ENCODE results near the gene KDM8. TPM values are rescaled to one million over a fixed set of nuclear protein-coding genes. Genes with fewer than 3 reads are reported as not detected.

The KDM8 gene
- total RNA-seq, 2 experiments from 2014 or later: 14.8 to 18.2 TPM

DNA sequence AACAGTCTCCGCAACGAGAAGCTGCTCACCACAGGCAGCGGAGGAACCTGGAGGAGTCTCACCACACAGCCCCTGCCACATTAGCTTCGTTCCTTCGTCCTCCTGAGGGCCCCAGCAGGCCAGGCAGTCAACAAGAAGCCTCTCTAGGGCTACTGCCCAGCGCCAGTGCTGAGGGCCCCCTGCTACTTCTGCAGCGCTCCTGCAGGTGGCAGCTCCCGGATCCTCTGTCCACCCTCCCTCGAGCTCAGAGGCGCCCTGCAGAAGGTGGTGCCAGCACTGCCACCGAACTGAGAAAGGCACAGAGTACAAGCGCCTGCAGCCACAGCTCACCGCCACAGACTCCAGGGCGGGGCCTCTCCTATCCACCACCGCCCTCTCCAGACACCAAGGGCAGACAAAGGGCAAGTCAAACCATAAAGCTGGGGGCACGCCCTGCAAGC lies 27.3 kb downstream of the KDM8 start:
- ATAC-seq: peak; percentile 54
- H3K27ac Mint-ChIP-seq: peak overlapping the region; percentile 84
- H3K4me3 Mint-ChIP-seq: peak overlapping the region; percentile 29
- CTCF ChIA-PET: interaction anchor here (0.8 to 8.1 kb wide), 18 partner anchors 9 to 232 kb away, joined by 3 to 116 read pairs (median 4); partner anchors contain the start of gene KDM8
- no peaks in the 10 kb centered on the region for H3K27me3 Mint-ChIP-seq
- peak; percentile 90 for DNase-seq
- peaks cover 26% of the 10 kb centered on the region for H3K36me3 Mint-ChIP-seq
- no peaks in the 10 kb centered on the region for H3K9me3 Mint-ChIP-seq (ENCODE audit: low read depth)
- peaks cover 85% of the 10 kb centered on the region for H3K4me1 Mint-ChIP-seq

DNA sequence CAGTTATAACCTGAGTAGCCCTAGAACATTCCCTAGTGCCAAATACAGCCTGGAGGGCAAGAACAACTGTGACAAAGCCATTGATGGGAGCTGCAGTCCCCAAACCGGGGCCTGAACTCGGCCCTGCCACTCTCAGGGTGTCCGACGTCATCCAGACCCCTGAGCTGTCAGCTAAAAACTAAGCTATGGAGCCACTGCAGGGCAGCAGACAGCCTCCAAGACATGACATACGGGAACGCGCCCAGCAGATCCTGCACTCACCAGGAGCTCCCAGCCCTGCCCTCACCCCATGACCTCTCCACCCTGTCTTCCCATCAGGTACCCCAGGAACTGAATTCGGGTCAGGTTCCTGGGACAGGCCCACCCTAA lies 28.4 kb downstream of the KDM8 start:
- H3K27ac Mint-ChIP-seq: peak overlapping the region; percentile 84
- ATAC-seq: no peak
- H3K9me3 Mint-ChIP-seq (ENCODE audit: low read depth): no peaks in the 10 kb centered on the region
- peak overlapping the region; percentile 42 for H3K4me3 Mint-ChIP-seq
- CTCF ChIA-PET: interaction anchor here (0.8 to 8.1 kb wide), 11 partner anchors 10 to 225 kb away, joined by 3 to 116 read pairs (median 6); no protein-coding TSS in a partner anchor
- peaks cover 82% of the 10 kb centered on the region for H3K4me1 Mint-ChIP-seq
- H3K36me3 Mint-ChIP-seq: peaks cover 23% of the 10 kb centered on the region
- no peaks in the 10 kb centered on the region for H3K27me3 Mint-ChIP-seq
- DNase-seq: no peak

- CTCF ChIA-PET: interaction anchor here (0.7 to 8.1 kb wide), 14 partner anchors 10 to 224 kb away, joined by 3 to 116 read pairs (median 6); no protein-coding TSS in a partner anchor
- peaks cover 26% of the 10 kb centered on the region for H3K36me3 Mint-ChIP-seq
- peak; percentile 56 for DNase-seq
- no peaks in the 10 kb centered on the region for H3K9me3 Mint-ChIP-seq (ENCODE audit: low read depth)
- no peak for ATAC-seq
- peak overlapping the region; percentile 42 for H3K4me3 Mint-ChIP-seq
- H3K27me3 Mint-ChIP-seq: no peaks in the 10 kb centered on the region
- peak overlapping the region; percentile 84 for H3K27ac Mint-ChIP-seq
- peaks cover 82% of the 10 kb centered on the region for H3K4me1 Mint-ChIP-seq
Measured at GRCh38 chr16:27232061-27232900, 29.0 kb downstream of the KDM8 start.

GRCh38 chr16:27232901-27233625 lies 29.7 kb downstream of the KDM8 start:
- H3K4me3 Mint-ChIP-seq: no peak overlapping the region
- H3K27ac Mint-ChIP-seq: peak overlapping the region; percentile 84
- ATAC-seq (no peak), DNase-seq (no peak)
- peaks cover 27% of the 10 kb centered on the region for H3K36me3 Mint-ChIP-seq
- no peaks in the 10 kb centered on the region for H3K27me3 Mint-ChIP-seq
- peaks cover 86% of the 10 kb centered on the region for H3K4me1 Mint-ChIP-seq
- H3K9me3 Mint-ChIP-seq (ENCODE audit: low read depth): no peaks in the 10 kb centered on the region
- CTCF ChIA-PET: interaction anchor here (0.7 to 8.1 kb wide), 12 partner anchors 12 to 221 kb away, joined by 3 to 116 read pairs (median 6); no protein-coding TSS in a partner anchor

- no peak for ATAC-seq
- DNase-seq: no peak
- H3K9me3 Mint-ChIP-seq (ENCODE audit: low read depth): no peaks in the 10 kb centered on the region
- H3K27me3 Mint-ChIP-seq: no peaks in the 10 kb centered on the region
- CTCF ChIA-PET: interaction anchor here (0.7 to 8.1 kb wide), 27 partner anchors 9 to 225 kb away, joined by 3 to 116 read pairs (median 9); partner anchors contain the start of gene KDM8
- H3K36me3 Mint-ChIP-seq: peaks cover 28% of the 10 kb centered on the region
- peaks cover 90% of the 10 kb centered on the region for H3K4me1 Mint-ChIP-seq
- H3K27ac Mint-ChIP-seq: peak overlapping the region; percentile 94
- H3K4me3 Mint-ChIP-seq: no peak overlapping the region
Measured at GRCh38 chr16:27233731-27234130, 30.4 kb downstream of the KDM8 start.

DNA sequence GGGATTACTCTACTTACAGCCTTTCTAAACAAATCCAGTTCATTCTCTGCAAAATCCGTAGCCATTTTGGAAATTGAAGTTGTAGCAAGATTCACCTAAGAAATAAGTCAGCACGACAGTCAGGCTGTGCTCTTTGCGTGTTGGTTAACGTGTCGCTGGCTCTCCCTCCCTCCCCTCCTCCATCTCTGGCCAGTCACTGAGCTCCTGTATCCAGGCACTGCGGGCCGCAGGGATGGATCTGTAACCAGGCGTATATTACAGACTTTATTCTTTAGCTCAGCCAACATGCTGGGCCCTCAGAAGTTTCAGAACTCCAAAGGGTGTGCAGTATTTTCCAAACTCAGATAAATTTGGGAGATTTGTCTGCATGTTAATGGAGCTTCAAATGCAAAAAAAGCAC lies 30.8 kb downstream of the KDM8 start:
- H3K36me3 Mint-ChIP-seq: peaks cover 28% of the 10 kb centered on the region
- H3K4me3 Mint-ChIP-seq: no peak overlapping the region
- peak overlapping the region; percentile 94 for H3K27ac Mint-ChIP-seq
- CTCF ChIA-PET: interaction anchor here (0.7 to 8.1 kb wide), 36 partner anchors 10 to 229 kb away, joined by 3 to 116 read pairs (median 9); partner anchors contain the start of gene KDM8
- H3K9me3 Mint-ChIP-seq (ENCODE audit: low read depth): no peaks in the 10 kb centered on the region
- H3K27me3 Mint-ChIP-seq: no peaks in the 10 kb centered on the region
- ATAC-seq (no peak), DNase-seq (no peak)
- peaks cover 90% of the 10 kb centered on the region for H3K4me1 Mint-ChIP-seq

GRCh38 chr16:27234603-27235002 lies 31.3 kb downstream of the KDM8 start:
- Mint-ChIP-seq H3K27me3 (no peaks in the 10 kb centered on the region), H3K9me3 (ENCODE audit: low read depth) (no peaks in the 10 kb centered on the region), H3K4me3 (peak overlapping the region; percentile 62), H3K27ac (peak overlapping the region; percentile 94), H3K4me1 (peaks cover 88% of the 10 kb centered on the region), H3K36me3 (peaks cover 28% of the 10 kb centered on the region)
- ATAC-seq (no peak), DNase-seq (no peak)
- CTCF ChIA-PET: interaction anchor here (0.6 to 8.1 kb wide), 44 partner anchors 10 to 228 kb away, joined by 3 to 116 read pairs (median 8); partner anchors contain the start of genes KDM8 and NSMCE1

- CTCF ChIA-PET: interaction anchor here (0.6 to 8.1 kb wide), 45 partner anchors 10 to 227 kb away, joined by 3 to 116 read pairs (median 7); partner anchors contain the start of genes KDM8 and NSMCE1
- no peaks in the 10 kb centered on the region for H3K9me3 Mint-ChIP-seq (ENCODE audit: low read depth)
- peak; percentile 97 for DNase-seq
- H3K36me3 Mint-ChIP-seq: peaks cover 28% of the 10 kb centered on the region
- no peaks in the 10 kb centered on the region for H3K27me3 Mint-ChIP-seq
- peak overlapping the region; percentile 62 for H3K4me3 Mint-ChIP-seq
- H3K27ac Mint-ChIP-seq: peak overlapping the region; percentile 94
- ATAC-seq: peak; percentile 67
- peaks cover 88% of the 10 kb centered on the region for H3K4me1 Mint-ChIP-seq
Measured at GRCh38 chr16:27235055-27235937, 32.0 kb downstream of the KDM8 start.

DNA sequence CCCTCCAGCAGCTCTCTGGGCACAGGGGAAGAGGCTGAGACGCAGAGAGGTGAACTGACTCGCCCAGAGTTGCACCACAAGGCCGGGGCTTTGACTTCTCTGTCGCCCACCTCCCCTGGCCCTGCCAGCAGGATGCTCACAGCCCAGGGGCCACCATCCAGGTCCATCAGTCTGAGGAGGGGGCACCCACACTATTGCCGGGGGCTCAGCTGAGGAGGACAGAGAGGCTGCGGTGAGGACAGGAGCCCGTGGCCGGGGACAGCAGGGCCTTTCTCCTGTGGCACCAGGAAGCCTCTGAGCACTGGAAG lies 32.6 kb downstream of the KDM8 start:
- H3K36me3 Mint-ChIP-seq: peaks cover 23% of the 10 kb centered on the region

GRCh38 chr16:27236635-27237218 lies 33.4 kb downstream of the KDM8 start:
- Mint-ChIP-seq H3K4me3 (peak overlapping the region; percentile 53), H3K27ac (peak overlapping the region; percentile 94), H3K36me3 (peaks cover 21% of the 10 kb centered on the region), H3K9me3 (ENCODE audit: low read depth) (no peaks in the 10 kb centered on the region), H3K4me1 (peaks cover 78% of the 10 kb centered on the region), H3K27me3 (no peaks in the 10 kb centered on the region)
- no peak for DNase-seq
- CTCF ChIA-PET: interaction anchor here (0.5 to 8.1 kb wide), 18 partner anchors 8 to 170 kb away, joined by 3 to 116 read pairs (median 17); partner anchors contain the start of genes KDM8 and NSMCE1
- ATAC-seq: no peak

More for the DNA sequence above, 32.6 kb downstream of the KDM8 start:
- DNase-seq: no peak
- no peak for ATAC-seq
- CTCF ChIA-PET: interaction anchor here (0.8 to 8.1 kb wide), 21 partner anchors 9 to 227 kb away, joined by 3 to 116 read pairs (median 15); partner anchors contain the start of genes KDM8 and NSMCE1
- Mint-ChIP-seq H3K27me3 (no peaks in the 10 kb centered on the region), H3K27ac (peak overlapping the region; percentile 94), H3K4me1 (peaks cover 83% of the 10 kb centered on the region), H3K4me3 (peak overlapping the region; percentile 62), H3K9me3 (ENCODE audit: low read depth) (no peaks in the 10 kb centered on the region)

DNA sequence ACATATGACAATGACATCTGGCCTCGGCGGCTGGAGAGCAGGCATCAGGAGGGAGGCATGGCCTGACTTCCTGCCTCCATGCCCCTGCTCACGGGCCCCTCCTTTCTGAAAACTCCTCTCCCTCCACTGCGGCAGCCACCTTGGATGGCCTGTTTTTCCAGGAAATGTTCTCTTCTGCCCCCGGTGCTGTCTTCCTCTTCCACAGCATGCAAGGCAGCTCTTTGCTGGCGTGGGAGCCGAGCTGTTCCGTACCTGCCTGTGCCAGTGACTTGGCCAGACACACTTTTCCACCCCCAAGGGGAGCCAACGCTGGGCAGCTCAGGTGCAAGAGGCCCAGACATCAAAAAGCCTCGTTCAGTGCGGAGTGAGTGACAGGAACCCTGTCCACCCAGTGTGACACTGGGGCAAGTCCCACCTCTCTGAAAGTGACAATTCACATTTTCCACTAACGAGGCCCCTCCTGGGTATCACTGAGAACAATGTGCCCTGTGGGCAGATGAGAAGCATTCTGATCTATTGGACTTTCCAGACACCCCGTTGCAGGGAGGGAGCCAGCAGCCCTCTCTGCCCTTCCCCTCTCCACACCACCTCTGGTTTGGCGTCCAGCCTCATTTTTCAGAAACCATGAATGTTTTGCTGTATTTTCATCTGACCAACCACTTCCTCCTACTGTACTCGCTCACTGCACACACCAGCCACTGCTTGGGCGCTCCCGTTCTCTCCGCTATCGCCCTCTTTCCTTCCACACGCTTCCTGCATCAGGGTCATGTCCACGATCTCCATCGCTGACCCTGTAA lies 34.1 kb downstream of the KDM8 start:
- ATAC-seq (peak; percentile 68), DNase-seq (peak; percentile 88)
- Mint-ChIP-seq H3K27ac (peak overlapping the region; percentile 94), H3K4me3 (peak overlapping the region; percentile 53), H3K36me3 (peaks cover 15% of the 10 kb centered on the region), H3K9me3 (ENCODE audit: low read depth) (no peaks in the 10 kb centered on the region), H3K27me3 (no peaks in the 10 kb centered on the region), H3K4me1 (peaks cover 75% of the 10 kb centered on the region)
- CTCF ChIA-PET: interaction anchor here (0.5 to 8.1 kb wide), 15 partner anchors 7 to 170 kb away, joined by 3 to 116 read pairs (median 15); partner anchors contain the start of genes KDM8 and NSMCE1

Measured in activated CD8-positive, alpha-beta memory T cell treated with anti-CD3 and anti-CD28 coated beads, Interleukin-2, amount 10 ng/mL, durations not matched to agents 7 days and 5 days (primary cell).